Measurements from ENCODE around the gene UBE2E2.

The UBE2E2 gene

DNA sequence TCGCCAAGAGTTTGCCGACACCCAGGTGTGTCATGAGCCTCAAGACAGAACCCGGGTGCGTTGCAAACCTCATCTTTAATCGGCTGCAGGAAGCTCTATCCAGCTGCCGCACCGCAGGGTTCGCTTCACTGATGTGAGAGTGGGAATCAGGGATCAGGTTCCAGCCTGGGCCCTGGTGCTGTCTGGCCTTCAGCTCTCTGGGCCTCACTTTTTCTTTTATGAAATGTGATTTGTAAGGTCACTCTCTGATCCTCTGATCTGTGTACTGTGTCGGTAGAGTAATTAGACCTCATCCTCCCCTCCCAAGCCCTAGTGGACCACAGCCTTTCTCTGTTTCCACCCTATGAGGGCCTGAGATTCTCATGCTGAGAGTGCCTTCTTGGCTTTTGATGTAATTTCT is 399.8 kb downstream of the UBE2E2 start:
- H3K4me2 ChIP-seq (ENCODE audit: insufficient read depth, low read length): no peak overlapping the region
- H3K4me3 ChIP-seq (ENCODE audit: low read depth in 1 of 2, low read length in 2 of 2): no peak overlapping the region
- TF ChIP-seq, protein P1, sequence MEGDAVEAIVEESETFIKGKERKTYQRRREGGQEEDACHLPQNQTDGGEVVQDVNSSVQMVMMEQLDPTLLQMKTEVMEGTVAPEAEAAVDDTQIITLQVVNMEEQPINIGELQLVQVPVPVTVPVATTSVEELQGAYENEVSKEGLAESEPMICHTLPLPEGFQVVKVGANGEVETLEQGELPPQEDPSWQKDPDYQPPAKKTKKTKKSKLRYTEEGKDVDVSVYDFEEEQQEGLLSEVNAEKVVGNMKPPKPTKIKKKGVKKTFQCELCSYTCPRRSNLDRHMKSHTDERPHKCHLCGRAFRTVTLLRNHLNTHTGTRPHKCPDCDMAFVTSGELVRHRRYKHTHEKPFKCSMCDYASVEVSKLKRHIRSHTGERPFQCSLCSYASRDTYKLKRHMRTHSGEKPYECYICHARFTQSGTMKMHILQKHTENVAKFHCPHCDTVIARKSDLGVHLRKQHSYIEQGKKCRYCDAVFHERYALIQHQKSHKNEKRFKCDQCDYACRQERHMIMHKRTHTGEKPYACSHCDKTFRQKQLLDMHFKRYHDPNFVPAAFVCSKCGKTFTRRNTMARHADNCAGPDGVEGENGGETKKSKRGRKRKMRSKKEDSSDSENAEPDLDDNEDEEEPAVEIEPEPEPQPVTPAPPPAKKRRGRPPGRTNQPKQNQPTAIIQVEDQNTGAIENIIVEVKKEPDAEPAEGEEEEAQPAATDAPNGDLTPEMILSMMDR (IDR thresholded peaks at IDR 0.05; ENCODE audit: borderline replicate concordance, extremely low read depth, low read length, poor library complexity, severe bottlenecking): no peak
- TF ChIP-seq EZH2 (IDR thresholded peaks at IDR 0.05; ENCODE audit: borderline replicate concordance, low read depth, low read length, severe bottlenecking): no peak
- no peaks in the 10 kb centered on the region for H3K9me3 ChIP-seq (ENCODE audit: insufficient read depth, low read length, severe bottlenecking)
- DNase-seq: no peak
- no peak overlapping the region for H3K9ac ChIP-seq (ENCODE audit: low read depth, low read length)
- H3K4me1 ChIP-seq (ENCODE audit: insufficient read depth, low read length): no peaks in the 10 kb centered on the region
- H3K27ac ChIP-seq (ENCODE audit: low read length): no peak overlapping the region
- H4K20me1 ChIP-seq (ENCODE audit: insufficient read depth, low read length): no peaks in the 10 kb centered on the region
- ATAC-seq (ENCODE audit: insufficient read depth, low read depth): no peak
- H2AFZ ChIP-seq (ENCODE audit: low read depth, low read length): no peak overlapping the region
- H3K36me3 ChIP-seq (ENCODE audit: insufficient read depth, low read length): no peaks in the 10 kb centered on the region
- no peaks in the 10 kb centered on the region for H3K79me2 ChIP-seq (ENCODE audit: insufficient read depth, low read length)
- no peaks in the 10 kb centered on the region for H3K27me3 ChIP-seq (ENCODE audit: insufficient read depth, low read length, poor library complexity)

DNA sequence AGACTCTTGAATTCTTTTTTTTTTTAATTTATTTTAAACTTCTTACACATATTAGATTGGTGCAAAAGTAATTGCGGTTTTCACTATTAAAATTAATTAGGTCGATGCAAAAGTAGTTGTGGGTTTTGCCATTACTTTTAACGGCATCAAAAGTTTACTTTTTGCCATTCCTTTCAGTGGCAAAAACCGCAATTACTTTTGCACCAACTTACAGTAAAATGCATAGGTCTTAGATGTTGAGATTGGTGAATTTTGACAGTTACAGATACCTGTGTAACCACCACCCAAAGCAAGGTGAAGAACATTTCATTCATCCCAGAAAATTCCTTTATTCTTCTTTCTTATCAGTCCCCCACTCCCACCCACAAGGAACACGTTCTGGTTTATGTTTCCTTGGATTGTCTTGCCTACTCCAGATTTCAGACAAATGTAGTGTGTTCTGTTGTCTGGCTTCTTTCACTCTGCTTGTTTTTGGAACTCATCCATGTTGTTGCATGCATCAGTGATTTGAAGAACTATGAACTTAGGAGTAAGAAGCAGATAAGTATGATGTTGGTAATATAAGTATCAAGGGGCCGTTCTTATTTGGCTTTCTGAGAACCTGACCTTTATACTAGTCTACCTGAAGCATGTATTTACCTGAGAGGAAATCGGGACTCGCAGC is 404.2 kb downstream of the UBE2E2 start:
- Histone ChIP-seq H3K9me3 (ENCODE audit: insufficient read depth, low read length, severe bottlenecking) (no peaks in the 10 kb centered on the region), H3K4me1 (ENCODE audit: insufficient read depth, low read length) (no peaks in the 10 kb centered on the region), H3K27ac (ENCODE audit: low read length) (no peak overlapping the region), H3K9ac (ENCODE audit: low read depth, low read length) (no peak overlapping the region), H3K27me3 (ENCODE audit: insufficient read depth, low read length, poor library complexity) (peaks cover 2% of the 10 kb centered on the region), H3K36me3 (ENCODE audit: insufficient read depth, low read length) (no peaks in the 10 kb centered on the region), H2AFZ (ENCODE audit: low read depth, low read length) (no peak overlapping the region), H3K4me2 (ENCODE audit: insufficient read depth, low read length) (no peak overlapping the region), H3K79me2 (ENCODE audit: insufficient read depth, low read length) (no peaks in the 10 kb centered on the region), H3K4me3 (ENCODE audit: low read depth in 1 of 2, low read length in 2 of 2) (no peak overlapping the region), H4K20me1 (ENCODE audit: insufficient read depth, low read length) (no peaks in the 10 kb centered on the region)
- TF ChIP-seq, protein P1 (IDR thresholded peaks at IDR 0.05; ENCODE audit: borderline replicate concordance, extremely low read depth, low read length, poor library complexity, severe bottlenecking): no peak
- no peak for TF ChIP-seq EZH2 (IDR thresholded peaks at IDR 0.05; ENCODE audit: borderline replicate concordance, low read depth, low read length, severe bottlenecking)
- no peak for DNase-seq
- ATAC-seq (ENCODE audit: insufficient read depth, low read depth): no peak

DNA sequence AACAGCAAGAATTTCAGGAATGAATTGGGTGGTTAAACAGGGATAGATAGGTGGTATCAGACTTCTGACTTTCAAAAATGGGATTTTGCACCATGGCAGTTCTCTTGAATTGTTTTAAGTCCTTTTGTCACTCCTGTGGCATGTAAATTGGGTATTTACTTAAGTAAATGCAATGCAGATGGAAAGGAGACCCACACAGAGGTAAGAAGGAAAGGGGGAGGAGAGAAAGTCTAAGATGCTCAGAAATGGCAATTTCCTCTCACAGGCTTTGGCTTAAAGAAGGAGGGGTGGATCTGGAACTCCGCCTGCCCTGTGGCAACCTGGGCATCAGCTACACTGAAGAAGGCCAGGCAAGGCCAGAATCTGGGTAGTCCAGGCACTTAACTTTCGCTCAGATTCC is 405.5 kb downstream of the UBE2E2 start:
- Histone ChIP-seq H3K27me3 (ENCODE audit: insufficient read depth, low read length, poor library complexity) (peaks cover 2% of the 10 kb centered on the region), H3K79me2 (ENCODE audit: insufficient read depth, low read length) (no peaks in the 10 kb centered on the region), H3K9me3 (ENCODE audit: insufficient read depth, low read length, severe bottlenecking) (no peaks in the 10 kb centered on the region), H3K36me3 (ENCODE audit: insufficient read depth, low read length) (no peaks in the 10 kb centered on the region), H3K4me3 (ENCODE audit: low read depth in 1 of 2, low read length in 2 of 2) (no peak overlapping the region), H3K27ac (ENCODE audit: low read length) (no peak overlapping the region), H3K4me1 (ENCODE audit: insufficient read depth, low read length) (no peaks in the 10 kb centered on the region), H2AFZ (ENCODE audit: low read depth, low read length) (no peak overlapping the region), H4K20me1 (ENCODE audit: insufficient read depth, low read length) (no peaks in the 10 kb centered on the region), H3K4me2 (ENCODE audit: insufficient read depth, low read length) (no peak overlapping the region), H3K9ac (ENCODE audit: low read depth, low read length) (no peak overlapping the region)
- DNase-seq (no peak), ATAC-seq (ENCODE audit: insufficient read depth, low read depth) (no peak)
- no peak for TF ChIP-seq EZH2 (IDR thresholded peaks at IDR 0.05; ENCODE audit: borderline replicate concordance, low read depth, low read length, severe bottlenecking)
- TF ChIP-seq, protein P1 (IDR thresholded peaks at IDR 0.05; ENCODE audit: borderline replicate concordance, extremely low read depth, low read length, poor library complexity, severe bottlenecking): no peak
